B cell (primary cell): ENCODE measurements around the gene RIMBP2. TPM values are rescaled to one million over a fixed set of nuclear protein-coding genes. Genes with fewer than 3 reads are reported as not detected.

Experiments
- ATAC-seq: fragments of 200-7000 bp; cut with Tn5 transposase; one replicate; pipeline ENCODE4 v1.10.0; 2021; ENCODE audit warnings: low read depth, mild to moderate bottlenecking, moderate number of reproducible peaks, moderate library complexity
- CTCF ChIA-PET: fragments of 350-600 bp; sonication (Branson Sonifier 250); formaldehyde crosslinking; loops from one replicate; lab custom pipeline; 2021; ENCODE audit warnings: antibody characterized with exemption, inconsistent platforms; lab: Charles Lee
- POLR2A ChIA-PET: fragments of 350-600 bp; sonication (Branson Sonifier 250); formaldehyde crosslinking; loops from one replicate; lab custom pipeline; 2021; ENCODE audit warnings: antibody characterized with exemption; lab: Charles Lee
- DNase-seq: peaks from one replicate; pipeline ENCODE4 v3.0.0; 2013
- H2AFZ ChIP-seq: 2 replicates; pipeline ENCODE4 v1.6.1; 2012; ENCODE audit warnings: mild to moderate bottlenecking, low read depth, low read length; ENCODE audit not compliant: insufficient read depth, poor library complexity, severe bottlenecking
- H3K27ac ChIP-seq, 2 donors: 1 replicate in 1 of 2; 2 replicates in 1 of 2; pipeline ENCODE4 v1.5.1; 2012 to 2013; ENCODE audit warnings: low read length in 2 of 2, mild to moderate bottlenecking in 2 of 2, moderate library complexity in 1 of 2
- H3K27me3 ChIP-seq, 4 experiments: fragments of 200-600 bp in 1 of 4; sonication (generic) in 1 of 4; replicated peaks in 1 of 4; 1 replicate in 2 of 4; 2 replicates in 2 of 4; pipeline versions ENCODE4 v1.6.1 to v1.7.0; 2013 to 2016; ENCODE audit warnings: low read length in 3 of 4, mild to moderate bottlenecking in 2 of 4, mixed read lengths in 1 of 4, moderate library complexity in 1 of 4; ENCODE audit not compliant: insufficient read depth in 4 of 4, control insufficient read depth in 3 of 4; ENCODE audit errors: control extremely low read depth in 1 of 4
- H3K36me3 ChIP-seq, 2 experiments: replicated peaks in 1 of 2; 1 replicate in 1 of 2; 2 replicates in 1 of 2; pipeline versions ENCODE4 v1.6.1 to v1.7.1; 2013; ENCODE audit warnings: low read length in 1 of 2; ENCODE audit not compliant: insufficient read depth in 2 of 2, control insufficient read depth in 1 of 2; ENCODE audit errors: control extremely low read depth in 1 of 2, extremely low read depth in 1 of 2
- H3K4me1 ChIP-seq, 2 donors: fragments of 200-600 bp in 1 of 2; sonication (generic) in 1 of 2; 1 replicate in 1 of 2; 2 replicates in 1 of 2; pipeline versions ENCODE4 v1.5.1 to v1.6.1; 2013 to 2017; ENCODE audit warnings: low read length in 2 of 2; ENCODE audit not compliant: control insufficient read depth in 2 of 2, insufficient read depth in 2 of 2
- H3K4me2 ChIP-seq: replicated peaks from 2 replicates; pipeline ENCODE3; 2012; ENCODE audit warnings: mild to moderate bottlenecking, low read depth, low read length; ENCODE audit not compliant: poor library complexity, severe bottlenecking
- H3K4me3 ChIP-seq, 5 experiments: fragments of 200-600 bp in 1 of 5; sonication (generic) in 1 of 5; 1 replicate in 3 of 5; 2 replicates in 2 of 5; pipeline versions ENCODE4 v1.5.1 to v1.7.0; 2011 to 2016; ENCODE audit warnings: low read length in 4 of 5, mild to moderate bottlenecking in 4 of 5, low read depth in 2 of 5, control low read depth in 1 of 5, moderate library complexity in 1 of 5; ENCODE audit not compliant: insufficient read depth in 1 of 5; ENCODE audit errors: control extremely low read depth in 1 of 5, extremely low read depth in 1 of 5
- H3K79me2 ChIP-seq: fragments of 200-600 bp; sonication (generic); one replicate; pipeline ENCODE4 v1.6.0; 2016; ENCODE audit warnings: low read length; ENCODE audit not compliant: control insufficient read depth, insufficient read depth
- H3K9ac ChIP-seq: fragments of 200-600 bp; sonication (generic); 2 replicates; pipeline ENCODE4 v1.6.1; 2017; ENCODE audit warnings: mild to moderate bottlenecking, low read length, moderate library complexity
- H3K9me3 ChIP-seq, 3 donors: one replicate each; pipeline versions ENCODE4 v1.6.1 to v1.7.1; 2013; ENCODE audit warnings: low read length in 2 of 3; ENCODE audit not compliant: control insufficient read depth in 2 of 3, insufficient read depth in 1 of 3; ENCODE audit errors: control extremely low read depth in 1 of 3
- H4K20me1 ChIP-seq: 2 replicates; pipeline ENCODE4 v1.6.0; 2012; ENCODE audit warnings: mild to moderate bottlenecking, low read length; ENCODE audit not compliant: insufficient read depth, control insufficient read depth, poor library complexity, severe bottlenecking
- H3K27ac Mint-ChIP-seq: one replicate; pipeline ENCODE4 v1.8.0; 2021; ENCODE audit warnings: mixed read lengths
- H3K27me3 Mint-ChIP-seq: one replicate; pipeline ENCODE4 v1.8.0; 2021; ENCODE audit warnings: mixed read lengths
- H3K4me1 Mint-ChIP-seq: one replicate; pipeline ENCODE4 v1.8.0; 2021; ENCODE audit warnings: mixed read lengths
- H3K4me3 Mint-ChIP-seq: one replicate; pipeline ENCODE4 v1.8.0; 2021; ENCODE audit warnings: mixed read lengths
- H3K9me3 Mint-ChIP-seq: one replicate; pipeline ENCODE4 v1.8.0; 2022; ENCODE audit warnings: mixed read lengths; ENCODE audit not compliant: insufficient read depth
- EZH2 ChIP-seq: IDR thresholded peaks from 2 replicates; pipeline ENCODE4 v1.6.1; 2012; ENCODE audit warnings: borderline replicate concordance, low read depth, mild to moderate bottlenecking, moderate library complexity, low read length; ENCODE audit not compliant: insufficient read depth, poor library complexity, severe bottlenecking
- WGBS: methylation state at CpG from one replicate; pipeline ENCODE4 v1.1.5; 2013; ENCODE audit warnings: missing lambda C conversion rate; ENCODE audit not compliant: insufficient coverage; 5-methylcytosine and 5-hydroxymethylcytosine counted together
- intact Hi-C: fragments of 100-400 bp; cut with micrococcal nuclease; formaldehyde crosslinking; loops from one replicate; pipeline ENCODE4 v1.10.0; 2022
- polyA plus RNA-seq: library from polyadenylated mRNA; depleted of rRNA; stranded (reverse); fragments of >200 nt; gene quantifications from 2 replicates; pipeline ENCODE4 v1.2.3, GENCODE V29; 2012
- total RNA-seq, 2 donors: library from RNA; stranded (reverse); fragments of 120-200 nt in 1 of 2; gene quantifications; 1 replicate in 1 of 2; 2 replicates in 1 of 2; pipeline versions ENCODE4 v1.2.3 to v1.2.4, GENCODE V29; 2013 to 2022
- TF ChIP-seq, protein P1 (sequence below): fragments of 200-600 bp; IDR thresholded peaks from one replicate; pipeline ENCODE4 v1.8.0; 2022; ENCODE audit warnings: antibody characterized with exemption, mild to moderate bottlenecking

The RIMBP2 gene
- total and polyA plus RNA-seq, 2 donors (not counting 1 experiment from before 2014, with no cell fraction given) = not detected

DNA sequence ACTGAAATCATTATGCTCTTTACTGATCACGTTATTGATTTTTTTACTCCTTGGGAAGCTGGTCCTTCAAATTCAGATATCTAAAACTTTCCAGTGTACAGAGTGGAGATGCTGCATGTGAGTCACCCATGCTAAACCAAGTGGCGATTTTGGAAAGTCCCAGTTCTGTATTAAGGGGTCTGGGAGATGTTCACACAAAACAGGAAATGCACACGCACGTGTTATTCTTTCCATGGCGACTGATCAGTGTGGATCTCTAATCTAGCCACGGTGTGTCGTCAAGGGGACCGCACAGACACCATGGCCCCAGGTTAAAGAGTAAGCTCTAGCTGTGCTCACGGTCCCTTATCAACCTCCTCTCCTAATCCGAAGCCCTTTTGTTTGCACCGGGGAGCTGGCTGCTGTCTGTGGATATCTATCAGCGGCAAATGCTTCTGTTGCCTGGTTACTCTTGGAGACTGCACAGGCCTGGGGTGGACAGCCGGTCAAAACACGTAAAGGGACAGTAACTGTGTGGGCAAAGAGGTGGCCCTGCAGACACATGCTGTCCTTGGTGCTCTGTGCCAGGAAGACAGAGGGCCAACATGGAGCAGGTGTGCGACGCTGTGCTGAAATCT lies 96.6 kb downstream of the RIMBP2 start:
- Histone ChIP-seq H2AFZ (no peak overlapping the region), H3K9ac (no peak overlapping the region), H3K79me2 (no peaks in the 10 kb centered on the region), H3K27me3 (no peaks in the 10 kb centered on the region), H3K4me2 (no peak overlapping the region), H3K9me3 (no peaks in the 10 kb centered on the region), H4K20me1 (no peaks in the 10 kb centered on the region), H3K4me3 (no peak overlapping the region), H3K4me1 (no peaks in the 10 kb centered on the region), H3K36me3 (no peaks in the 10 kb centered on the region), H3K27ac (no peak overlapping the region)
- Mint-ChIP-seq H3K4me1 (no peaks in the 10 kb centered on the region), H3K27me3 (peaks cover 8% of the 10 kb centered on the region), H3K4me3 (no peak overlapping the region), H3K9me3 (peaks cover 2% of the 10 kb centered on the region), H3K27ac (no peak overlapping the region)
- TF ChIP-seq EZH2 = no peak
- TF ChIP-seq, protein P1, sequence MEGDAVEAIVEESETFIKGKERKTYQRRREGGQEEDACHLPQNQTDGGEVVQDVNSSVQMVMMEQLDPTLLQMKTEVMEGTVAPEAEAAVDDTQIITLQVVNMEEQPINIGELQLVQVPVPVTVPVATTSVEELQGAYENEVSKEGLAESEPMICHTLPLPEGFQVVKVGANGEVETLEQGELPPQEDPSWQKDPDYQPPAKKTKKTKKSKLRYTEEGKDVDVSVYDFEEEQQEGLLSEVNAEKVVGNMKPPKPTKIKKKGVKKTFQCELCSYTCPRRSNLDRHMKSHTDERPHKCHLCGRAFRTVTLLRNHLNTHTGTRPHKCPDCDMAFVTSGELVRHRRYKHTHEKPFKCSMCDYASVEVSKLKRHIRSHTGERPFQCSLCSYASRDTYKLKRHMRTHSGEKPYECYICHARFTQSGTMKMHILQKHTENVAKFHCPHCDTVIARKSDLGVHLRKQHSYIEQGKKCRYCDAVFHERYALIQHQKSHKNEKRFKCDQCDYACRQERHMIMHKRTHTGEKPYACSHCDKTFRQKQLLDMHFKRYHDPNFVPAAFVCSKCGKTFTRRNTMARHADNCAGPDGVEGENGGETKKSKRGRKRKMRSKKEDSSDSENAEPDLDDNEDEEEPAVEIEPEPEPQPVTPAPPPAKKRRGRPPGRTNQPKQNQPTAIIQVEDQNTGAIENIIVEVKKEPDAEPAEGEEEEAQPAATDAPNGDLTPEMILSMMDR = no peak
- intact Hi-C loops = no loop called here
- DNase-seq (no peak), ATAC-seq (no peak)
- CTCF ChIA-PET = no interaction called here
- POLR2A ChIA-PET = no interaction called here
- WGBS = 81% methylated on average over 13 of the region's 16 CpGs

GRCh38 chr12:130617219-130617618 lies 98.9 kb downstream of the RIMBP2 start:
- no peaks in the 10 kb centered on the region for H3K4me1 Mint-ChIP-seq
- no peaks in the 10 kb centered on the region for H3K27me3 ChIP-seq
- no peak overlapping the region for H3K27ac Mint-ChIP-seq
- POLR2A ChIA-PET = no interaction called here
- H3K4me3 ChIP-seq = no peak overlapping the region
- intact Hi-C loops = no loop called here
- no peaks in the 10 kb centered on the region for H3K9me3 ChIP-seq
- CTCF ChIA-PET = no interaction called here
- no peak overlapping the region for H3K4me3 Mint-ChIP-seq
- H3K4me1 ChIP-seq = no peaks in the 10 kb centered on the region
- H3K27ac ChIP-seq = no peak overlapping the region
- TF ChIP-seq EZH2 = no peak
- TF ChIP-seq, protein P1 = no peak
- WGBS = 86% methylated on average over 4 of the region's 4 CpGs
- H3K9ac ChIP-seq = no peak overlapping the region
- no peaks in the 10 kb centered on the region for H3K79me2 ChIP-seq
- no peak for ATAC-seq
- DNase-seq = no peak
- no peaks in the 10 kb centered on the region for H4K20me1 ChIP-seq
- H3K4me2 ChIP-seq = no peak overlapping the region
- no peaks in the 10 kb centered on the region for H3K27me3 Mint-ChIP-seq
- H3K9me3 Mint-ChIP-seq = no peaks in the 10 kb centered on the region
- no peak overlapping the region for H2AFZ ChIP-seq
- no peaks in the 10 kb centered on the region for H3K36me3 ChIP-seq
